Measurements from ENCODE around the gene SETD1A. TPM values are rescaled to one million over a fixed set of nuclear protein-coding genes. Genes with fewer than 3 reads are reported as not detected.

SETD1A gene
- total RNA-seq, 1 donor from 2014 or later = 4.7 TPM

- TF ChIP-seq, protein P1, sequence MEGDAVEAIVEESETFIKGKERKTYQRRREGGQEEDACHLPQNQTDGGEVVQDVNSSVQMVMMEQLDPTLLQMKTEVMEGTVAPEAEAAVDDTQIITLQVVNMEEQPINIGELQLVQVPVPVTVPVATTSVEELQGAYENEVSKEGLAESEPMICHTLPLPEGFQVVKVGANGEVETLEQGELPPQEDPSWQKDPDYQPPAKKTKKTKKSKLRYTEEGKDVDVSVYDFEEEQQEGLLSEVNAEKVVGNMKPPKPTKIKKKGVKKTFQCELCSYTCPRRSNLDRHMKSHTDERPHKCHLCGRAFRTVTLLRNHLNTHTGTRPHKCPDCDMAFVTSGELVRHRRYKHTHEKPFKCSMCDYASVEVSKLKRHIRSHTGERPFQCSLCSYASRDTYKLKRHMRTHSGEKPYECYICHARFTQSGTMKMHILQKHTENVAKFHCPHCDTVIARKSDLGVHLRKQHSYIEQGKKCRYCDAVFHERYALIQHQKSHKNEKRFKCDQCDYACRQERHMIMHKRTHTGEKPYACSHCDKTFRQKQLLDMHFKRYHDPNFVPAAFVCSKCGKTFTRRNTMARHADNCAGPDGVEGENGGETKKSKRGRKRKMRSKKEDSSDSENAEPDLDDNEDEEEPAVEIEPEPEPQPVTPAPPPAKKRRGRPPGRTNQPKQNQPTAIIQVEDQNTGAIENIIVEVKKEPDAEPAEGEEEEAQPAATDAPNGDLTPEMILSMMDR (conservative IDR thresholded peaks at IDR 0.05; ENCODE audit: low read depth, low read length) = no peak
These were observed 28.8 kb downstream of the SETD1A start for GRCh38 chr16:30986129-30986991.

DNA sequence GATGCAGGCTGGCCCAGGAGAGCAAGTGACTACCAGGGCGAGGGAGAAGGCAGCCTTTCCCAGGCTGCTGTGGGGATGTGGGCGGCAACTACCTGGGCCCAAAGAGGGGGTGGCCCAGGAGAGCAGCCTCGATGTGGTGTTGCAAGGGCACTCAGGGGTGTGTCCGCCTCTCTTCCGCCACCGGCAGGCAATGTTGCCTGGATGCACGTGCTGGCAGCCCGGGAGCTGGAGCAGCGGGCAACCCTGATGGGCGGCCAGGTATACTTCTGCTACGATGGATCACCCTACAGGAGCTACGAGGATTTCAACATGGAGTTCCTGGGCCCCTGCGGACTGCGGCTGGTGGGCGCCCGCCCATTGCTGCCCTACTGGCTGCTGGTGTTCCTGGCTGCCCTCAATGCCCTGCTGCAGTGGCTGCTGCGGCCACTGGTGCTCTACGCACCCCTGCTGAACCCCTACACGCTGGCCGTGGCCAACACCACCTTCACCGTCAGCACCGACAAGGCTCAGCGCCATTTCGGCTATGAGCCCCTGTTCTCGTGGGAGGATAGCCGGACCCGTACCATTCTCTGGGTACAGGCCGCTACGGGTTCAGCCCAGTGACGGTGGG lies 30.1 kb downstream of the SETD1A start:
- TF ChIP-seq, protein P1 (conservative IDR thresholded peaks at IDR 0.05; ENCODE audit: low read depth, low read length) = no peak
- DNase-seq (ENCODE audit: low read depth) = no peak
- H3K4me3 ChIP-seq (ENCODE audit: low read depth, low read length) = no peak overlapping the region

More at GRCh38 chr16:30986129-30986991, 28.8 kb downstream of the SETD1A start:
- peak overlapping the region; percentile 71 for H3K4me3 ChIP-seq (ENCODE audit: low read depth, low read length)
- DNase-seq (ENCODE audit: low read depth) = no peak

- TF ChIP-seq, protein P1 (conservative IDR thresholded peaks at IDR 0.05; ENCODE audit: low read depth, low read length) = no peak
- DNase-seq (ENCODE audit: low read depth) = no peak
- H3K4me3 ChIP-seq (ENCODE audit: low read depth, low read length) = no peak overlapping the region
These were observed 32.0 kb downstream of the SETD1A start for GRCh38 chr16:30989469-30990047.

GRCh38 chr16:30990105-30990504 lies 32.6 kb downstream of the SETD1A start:
- no peak for DNase-seq (ENCODE audit: low read depth)
- TF ChIP-seq, protein P1 (conservative IDR thresholded peaks at IDR 0.05; ENCODE audit: low read depth, low read length) = no peak
- no peak overlapping the region for H3K4me3 ChIP-seq (ENCODE audit: low read depth, low read length)

DNA sequence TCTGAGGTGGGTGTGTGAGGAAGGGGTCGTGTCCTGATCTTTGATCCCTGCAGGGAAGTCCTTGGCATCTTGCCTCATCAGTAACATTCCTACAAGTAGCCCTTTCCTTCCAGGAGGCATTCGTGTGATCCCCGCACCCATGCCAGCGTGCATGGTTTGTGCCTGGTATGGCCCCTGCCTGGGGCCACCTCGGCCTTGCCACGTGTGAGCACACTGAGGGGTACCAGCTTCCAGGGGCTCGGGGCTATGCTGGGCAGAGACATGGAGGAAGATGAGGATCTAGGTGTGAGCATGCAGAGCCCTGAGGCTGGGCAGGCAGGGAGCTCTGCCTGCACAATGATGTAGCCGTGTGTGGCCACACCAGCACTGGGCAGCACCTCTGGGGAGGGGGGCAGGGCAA lies 33.5 kb downstream of the SETD1A start:
- no peak overlapping the region for H3K4me3 ChIP-seq (ENCODE audit: low read depth, low read length)
- TF ChIP-seq, protein P1 (conservative IDR thresholded peaks at IDR 0.05; ENCODE audit: low read depth, low read length) = no peak
- no peak for DNase-seq (ENCODE audit: low read depth)

- TF ChIP-seq, protein P1 (conservative IDR thresholded peaks at IDR 0.05; ENCODE audit: low read depth, low read length) = no peak
- DNase-seq (ENCODE audit: low read depth) = no peak
- no peak overlapping the region for H3K4me3 ChIP-seq (ENCODE audit: low read depth, low read length)
These were observed 34.8 kb downstream of the SETD1A start for GRCh38 chr16:30992276-30992780.
